HL-60 (cell line): ENCODE results near the gene ITGA3.

Experiments used
- GABPA ChIP-seq: IDR thresholded peaks from 2 replicates; pipeline ENCODE4 v1.6.1; 2012; ENCODE audit warnings: low read depth
- TF ChIP-seq, protein P1 (sequence below): IDR thresholded peaks from one replicate; pipeline ENCODE4 v1.5.1; 2011; ENCODE audit warnings: low read length, control low read depth, inconsistent platforms; ENCODE audit not compliant: insufficient read depth
- TF ChIP-seq, protein P2 (sequence below): IDR thresholded peaks from 2 replicates; pipeline ENCODE4 v1.6.1; 2012; ENCODE audit warnings: low read depth; ENCODE audit not compliant: insufficient replicate concordance

DNA sequence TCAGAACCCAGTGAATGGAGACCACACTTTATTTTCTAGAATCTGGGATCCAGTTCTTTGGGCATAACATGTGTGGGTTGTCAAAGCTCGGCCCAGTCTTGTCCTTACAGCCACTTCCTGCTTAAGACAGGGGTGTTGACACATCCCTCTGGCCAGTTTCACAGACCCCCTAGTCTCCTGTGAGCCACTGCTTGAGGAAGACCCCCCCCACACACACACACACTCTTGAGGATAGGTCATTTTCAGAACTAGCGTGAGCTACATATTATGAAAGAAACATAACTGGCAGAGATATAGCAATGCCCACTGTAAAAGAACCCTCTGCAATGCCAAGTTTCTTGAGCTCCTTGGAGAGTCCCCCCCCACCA is 36.0 kb downstream of the ITGA3 start:
- TF ChIP-seq, protein P1, sequence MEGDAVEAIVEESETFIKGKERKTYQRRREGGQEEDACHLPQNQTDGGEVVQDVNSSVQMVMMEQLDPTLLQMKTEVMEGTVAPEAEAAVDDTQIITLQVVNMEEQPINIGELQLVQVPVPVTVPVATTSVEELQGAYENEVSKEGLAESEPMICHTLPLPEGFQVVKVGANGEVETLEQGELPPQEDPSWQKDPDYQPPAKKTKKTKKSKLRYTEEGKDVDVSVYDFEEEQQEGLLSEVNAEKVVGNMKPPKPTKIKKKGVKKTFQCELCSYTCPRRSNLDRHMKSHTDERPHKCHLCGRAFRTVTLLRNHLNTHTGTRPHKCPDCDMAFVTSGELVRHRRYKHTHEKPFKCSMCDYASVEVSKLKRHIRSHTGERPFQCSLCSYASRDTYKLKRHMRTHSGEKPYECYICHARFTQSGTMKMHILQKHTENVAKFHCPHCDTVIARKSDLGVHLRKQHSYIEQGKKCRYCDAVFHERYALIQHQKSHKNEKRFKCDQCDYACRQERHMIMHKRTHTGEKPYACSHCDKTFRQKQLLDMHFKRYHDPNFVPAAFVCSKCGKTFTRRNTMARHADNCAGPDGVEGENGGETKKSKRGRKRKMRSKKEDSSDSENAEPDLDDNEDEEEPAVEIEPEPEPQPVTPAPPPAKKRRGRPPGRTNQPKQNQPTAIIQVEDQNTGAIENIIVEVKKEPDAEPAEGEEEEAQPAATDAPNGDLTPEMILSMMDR: no peak
- TF ChIP-seq GABPA: no peak
- TF ChIP-seq, protein P2, sequence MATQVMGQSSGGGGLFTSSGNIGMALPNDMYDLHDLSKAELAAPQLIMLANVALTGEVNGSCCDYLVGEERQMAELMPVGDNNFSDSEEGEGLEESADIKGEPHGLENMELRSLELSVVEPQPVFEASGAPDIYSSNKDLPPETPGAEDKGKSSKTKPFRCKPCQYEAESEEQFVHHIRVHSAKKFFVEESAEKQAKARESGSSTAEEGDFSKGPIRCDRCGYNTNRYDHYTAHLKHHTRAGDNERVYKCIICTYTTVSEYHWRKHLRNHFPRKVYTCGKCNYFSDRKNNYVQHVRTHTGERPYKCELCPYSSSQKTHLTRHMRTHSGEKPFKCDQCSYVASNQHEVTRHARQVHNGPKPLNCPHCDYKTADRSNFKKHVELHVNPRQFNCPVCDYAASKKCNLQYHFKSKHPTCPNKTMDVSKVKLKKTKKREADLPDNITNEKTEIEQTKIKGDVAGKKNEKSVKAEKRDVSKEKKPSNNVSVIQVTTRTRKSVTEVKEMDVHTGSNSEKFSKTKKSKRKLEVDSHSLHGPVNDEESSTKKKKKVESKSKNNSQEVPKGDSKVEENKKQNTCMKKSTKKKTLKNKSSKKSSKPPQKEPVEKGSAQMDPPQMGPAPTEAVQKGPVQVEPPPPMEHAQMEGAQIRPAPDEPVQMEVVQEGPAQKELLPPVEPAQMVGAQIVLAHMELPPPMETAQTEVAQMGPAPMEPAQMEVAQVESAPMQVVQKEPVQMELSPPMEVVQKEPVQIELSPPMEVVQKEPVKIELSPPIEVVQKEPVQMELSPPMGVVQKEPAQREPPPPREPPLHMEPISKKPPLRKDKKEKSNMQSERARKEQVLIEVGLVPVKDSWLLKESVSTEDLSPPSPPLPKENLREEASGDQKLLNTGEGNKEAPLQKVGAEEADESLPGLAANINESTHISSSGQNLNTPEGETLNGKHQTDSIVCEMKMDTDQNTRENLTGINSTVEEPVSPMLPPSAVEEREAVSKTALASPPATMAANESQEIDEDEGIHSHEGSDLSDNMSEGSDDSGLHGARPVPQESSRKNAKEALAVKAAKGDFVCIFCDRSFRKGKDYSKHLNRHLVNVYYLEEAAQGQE: no peak
